NCI-H345 (cell line): ENCODE measurements around the gene PCSK2.
A peak's percentile ranks its signal among the peaks of the same experiment; 100 is the strongest.

Source experiments
- DNase-seq: peaks from one replicate; lab custom pipeline; 2025; lab: John Stamatoyannopoulos, UW

Gene PCSK2

DNA sequence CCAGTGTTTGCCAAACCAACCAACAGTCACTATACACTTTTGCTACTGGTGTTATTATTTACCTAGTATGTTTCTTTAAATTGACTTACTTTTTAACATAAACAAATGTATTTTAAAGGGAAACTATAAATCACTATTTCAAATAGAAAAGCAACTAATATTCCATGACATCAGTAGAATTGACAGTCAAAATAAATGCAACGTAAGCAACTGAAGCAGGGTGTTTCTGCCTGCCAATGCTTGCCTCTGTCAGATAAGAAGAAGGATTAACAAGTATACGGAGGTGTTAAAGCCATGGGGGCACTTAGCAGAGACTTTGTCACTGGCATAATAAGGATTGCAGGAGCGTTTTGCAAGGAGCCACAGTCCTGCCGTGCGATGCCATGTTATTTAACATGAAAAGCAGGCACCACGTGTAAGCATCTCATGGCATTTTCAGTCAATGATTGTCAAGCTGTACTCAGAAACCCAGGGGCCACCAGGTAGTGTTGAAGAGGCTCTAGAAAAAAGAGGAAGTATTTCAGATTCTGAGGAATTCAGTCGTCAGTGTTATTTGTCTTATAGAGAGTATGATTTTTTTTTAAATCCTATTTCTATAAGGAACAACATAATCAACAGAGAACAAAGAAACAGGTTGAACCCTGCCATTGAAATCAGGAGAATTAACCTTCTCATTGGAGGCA is 172.6 kb downstream of the PCSK2 start:
- no peak for DNase-seq

DNA sequence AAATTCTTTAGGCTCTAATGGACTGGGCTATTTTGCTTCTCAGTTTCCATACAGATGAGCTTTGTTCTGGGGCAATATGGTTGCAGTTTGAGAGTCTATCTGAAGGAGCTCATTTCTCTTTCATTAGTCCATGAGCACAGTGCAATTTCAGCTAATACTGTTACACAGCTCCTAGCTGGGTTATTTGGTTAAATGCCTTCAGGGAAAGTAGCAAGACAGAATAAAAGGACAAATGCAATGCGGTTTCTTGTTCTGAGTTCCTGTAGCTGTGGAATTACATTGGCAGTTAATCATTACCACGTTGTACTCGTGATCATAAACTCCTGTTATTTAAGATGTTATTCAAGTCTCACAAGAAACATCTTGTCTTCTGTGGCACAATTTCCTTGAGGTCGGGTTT is 176.6 kb downstream of the PCSK2 start:
- no peak for DNase-seq

DNA sequence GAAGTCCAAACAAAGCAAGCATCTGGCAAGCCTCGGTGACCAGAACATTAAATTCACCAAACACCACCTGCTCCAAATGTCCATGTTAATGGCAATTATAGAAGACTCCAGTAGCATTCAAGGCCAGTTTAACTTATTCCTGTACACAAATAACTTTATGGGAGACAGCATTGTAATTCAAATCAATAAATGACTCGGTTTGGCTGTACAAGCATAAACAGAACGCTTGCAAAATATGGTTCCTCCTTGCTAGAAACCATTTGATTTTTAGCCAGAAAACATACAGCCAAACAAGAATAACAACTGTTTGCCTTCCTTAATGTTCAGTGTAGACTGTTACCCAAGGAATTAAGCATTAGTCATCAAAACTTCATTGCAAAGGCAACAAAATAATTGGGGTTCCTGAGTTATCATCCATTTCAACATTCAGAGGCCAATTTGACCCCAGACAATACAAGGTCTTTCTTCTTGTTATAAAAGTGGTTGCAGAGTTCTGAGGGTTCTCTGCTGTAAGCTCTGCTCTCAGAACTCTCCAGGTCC is 179.3 kb downstream of the PCSK2 start:
- no peak for DNase-seq

DNA sequence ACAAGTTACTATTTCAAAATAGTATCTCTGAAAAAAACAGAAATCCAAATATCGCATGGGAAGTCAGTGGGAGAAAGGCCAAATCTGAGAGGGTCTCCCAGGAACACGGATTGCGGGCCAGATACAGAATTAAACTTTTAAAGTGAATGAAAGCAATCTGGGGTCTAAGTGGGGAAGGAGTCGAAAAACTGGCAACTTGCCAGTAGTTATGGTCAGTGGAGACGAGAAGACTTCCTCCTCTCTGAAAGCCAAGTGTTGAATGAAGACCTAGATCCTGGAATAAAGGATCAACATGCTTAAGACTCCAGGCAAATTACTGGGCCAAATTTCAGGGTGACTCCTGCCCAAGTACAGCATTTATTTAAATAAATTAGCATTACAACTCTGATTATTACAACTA is 180.7 kb downstream of the PCSK2 start:
- no peak for DNase-seq

DNA sequence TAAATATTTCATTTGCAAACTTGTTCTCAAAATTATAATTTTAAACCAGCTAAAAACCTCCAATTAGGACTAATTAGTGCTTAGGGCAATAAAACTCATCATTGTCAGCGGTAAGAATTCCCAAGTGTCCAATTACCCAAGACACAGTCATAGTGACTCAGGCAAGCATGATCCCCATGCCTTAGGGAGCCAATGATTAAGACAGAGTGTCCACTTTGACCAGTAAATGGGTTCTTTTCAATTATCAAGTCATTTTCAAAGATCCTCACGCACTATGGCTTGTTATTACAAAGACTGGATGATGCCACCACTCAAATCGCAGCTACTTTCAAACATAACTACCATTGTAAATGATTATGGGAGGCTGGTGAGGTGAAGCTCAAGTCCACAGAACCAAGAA is 190.4 kb downstream of the PCSK2 start:
- no peak for DNase-seq

DNA sequence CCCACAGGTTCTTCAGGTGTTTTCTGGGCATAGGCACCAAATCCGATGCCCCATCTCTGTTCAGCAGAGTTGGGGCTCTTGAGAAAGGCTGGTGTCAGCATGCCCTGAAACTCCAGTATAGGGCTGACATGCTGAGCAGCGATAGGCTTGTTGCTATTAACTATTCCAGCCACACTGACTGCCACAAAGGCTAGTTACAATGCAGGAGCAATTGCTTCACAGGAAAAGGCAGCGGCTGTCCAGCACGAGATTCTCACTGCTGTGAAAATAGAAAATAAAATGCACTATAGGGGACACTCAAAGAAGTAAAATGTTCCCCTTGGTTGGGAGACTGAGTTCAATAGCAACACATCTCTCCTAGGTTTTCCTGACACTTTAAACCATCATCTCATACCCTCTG is 191.9 kb downstream of the PCSK2 start:
- DNase-seq: peak; percentile 80

DNA sequence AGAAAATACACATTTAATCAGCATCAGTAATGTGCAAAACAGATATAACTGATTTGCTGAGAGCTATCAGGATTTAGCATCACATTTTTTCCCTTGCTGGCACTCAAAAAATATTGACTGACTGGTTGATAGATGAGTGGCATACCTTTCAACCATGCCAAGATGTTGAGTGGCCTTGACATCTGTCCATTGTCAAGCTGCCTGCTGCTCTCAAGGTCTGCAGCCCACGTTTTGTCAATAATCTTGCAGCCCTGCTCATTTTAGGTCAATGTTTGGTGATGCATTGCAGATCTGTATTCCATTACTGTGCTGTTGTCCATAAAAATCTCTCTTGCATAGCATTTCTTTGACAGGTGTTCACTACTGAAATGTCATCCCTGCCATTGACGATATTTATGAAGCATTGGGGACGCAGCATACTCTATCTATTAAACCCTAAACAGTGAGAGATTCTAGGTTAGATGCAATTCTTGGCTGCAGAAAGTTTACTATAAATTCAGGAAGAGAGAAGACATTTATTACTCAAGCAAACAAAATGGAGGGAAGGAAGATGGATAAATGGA is 192.7 kb downstream of the PCSK2 start:
- peak; percentile 36 for DNase-seq

DNA sequence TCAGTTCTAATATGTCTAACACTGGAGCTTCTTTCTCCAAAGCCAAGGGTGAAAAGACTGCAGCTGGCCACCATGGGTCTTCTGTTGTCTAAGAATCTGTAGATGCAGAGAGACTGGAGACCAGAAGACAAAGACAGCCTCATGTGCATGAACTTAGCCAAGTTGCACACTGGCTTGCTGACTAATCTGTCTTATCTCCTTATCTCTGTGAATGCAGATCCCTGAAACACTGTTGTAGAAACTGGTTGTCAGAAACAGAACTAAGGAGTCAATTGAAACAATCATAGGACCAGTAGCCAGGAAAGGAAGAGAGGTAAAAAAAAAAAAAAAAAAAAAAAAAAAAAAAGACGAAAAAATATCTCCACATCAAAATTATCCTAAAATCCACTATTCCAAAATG is 194.7 kb downstream of the PCSK2 start:
- DNase-seq: no peak

DNA sequence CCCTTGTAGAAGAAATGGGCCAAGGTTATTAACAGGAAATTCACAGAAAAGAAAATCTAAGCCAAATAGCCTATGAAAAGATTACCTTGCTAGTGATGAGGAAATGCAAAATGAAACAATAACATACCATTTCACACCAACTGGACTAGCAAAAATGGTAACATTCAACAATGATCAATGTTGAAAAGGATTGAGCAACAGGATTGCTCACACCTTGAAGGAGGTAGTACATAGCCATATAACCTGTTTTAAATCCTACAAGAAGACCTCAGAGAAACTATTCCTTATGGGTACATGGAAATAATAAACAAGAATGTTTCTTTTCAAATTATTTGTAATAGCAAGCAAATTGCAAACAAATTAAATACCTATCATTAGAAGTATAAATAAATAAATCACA is 196.9 kb downstream of the PCSK2 start:
- no peak for DNase-seq

DNA sequence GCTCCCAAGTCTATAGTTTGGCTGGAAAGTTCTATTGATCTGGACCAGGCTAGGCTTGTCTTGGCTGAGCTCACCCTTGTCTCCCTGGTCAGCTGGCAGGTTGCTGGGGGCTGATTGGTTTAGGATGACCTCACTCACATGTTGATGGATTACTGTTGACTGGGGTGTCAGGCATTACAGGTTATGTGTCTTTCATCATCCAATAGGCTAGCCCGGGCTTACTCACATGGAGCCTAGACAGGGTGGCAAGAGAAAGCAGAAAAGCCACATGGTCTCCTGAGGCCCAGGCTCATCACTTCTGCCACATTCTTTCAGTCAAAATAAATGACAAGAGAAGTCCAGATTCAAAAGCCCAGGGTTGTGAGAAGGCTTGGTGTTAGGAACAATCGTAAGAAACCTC is 200.8 kb downstream of the PCSK2 start:
- no peak for DNase-seq

DNA sequence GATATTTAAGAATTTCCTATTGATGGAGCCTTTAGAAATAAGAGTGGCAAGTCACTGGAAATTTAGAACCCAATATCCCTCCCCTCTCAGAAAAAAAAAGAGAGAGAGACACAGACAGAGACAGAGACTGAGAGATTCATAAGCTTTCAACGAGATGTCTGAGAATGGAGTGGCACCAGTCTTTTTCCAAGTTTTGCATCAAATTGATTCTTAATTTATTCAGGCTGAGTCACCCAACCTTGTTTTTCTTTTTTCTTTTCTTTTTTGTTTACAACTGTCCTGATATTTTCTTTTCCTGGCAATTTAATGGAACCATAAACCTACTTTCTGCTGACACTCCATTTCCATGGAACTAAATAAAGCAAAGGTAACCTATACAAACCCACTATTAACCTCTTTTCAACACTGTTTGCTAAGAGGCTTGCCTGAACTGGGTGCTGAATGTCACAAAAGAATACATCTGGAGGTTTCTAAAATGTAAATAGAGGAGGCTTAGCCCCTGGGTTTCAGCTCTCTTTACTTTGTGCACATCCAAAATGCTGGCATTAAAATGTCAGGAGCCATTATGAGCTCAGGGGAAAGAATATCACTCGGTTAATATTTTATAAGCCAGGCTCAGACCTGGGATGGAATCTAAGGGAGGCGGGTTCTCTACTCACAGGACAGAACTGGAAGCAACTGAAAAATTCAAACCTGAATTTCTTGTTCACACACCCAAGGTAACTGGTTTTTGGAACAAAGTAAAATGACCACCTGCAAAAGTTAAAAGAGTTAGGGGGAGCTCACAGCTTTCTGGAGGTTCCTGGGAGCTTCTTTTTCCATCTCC is 203.5 kb downstream of the PCSK2 start:
- peak; percentile 95 for DNase-seq

DNA sequence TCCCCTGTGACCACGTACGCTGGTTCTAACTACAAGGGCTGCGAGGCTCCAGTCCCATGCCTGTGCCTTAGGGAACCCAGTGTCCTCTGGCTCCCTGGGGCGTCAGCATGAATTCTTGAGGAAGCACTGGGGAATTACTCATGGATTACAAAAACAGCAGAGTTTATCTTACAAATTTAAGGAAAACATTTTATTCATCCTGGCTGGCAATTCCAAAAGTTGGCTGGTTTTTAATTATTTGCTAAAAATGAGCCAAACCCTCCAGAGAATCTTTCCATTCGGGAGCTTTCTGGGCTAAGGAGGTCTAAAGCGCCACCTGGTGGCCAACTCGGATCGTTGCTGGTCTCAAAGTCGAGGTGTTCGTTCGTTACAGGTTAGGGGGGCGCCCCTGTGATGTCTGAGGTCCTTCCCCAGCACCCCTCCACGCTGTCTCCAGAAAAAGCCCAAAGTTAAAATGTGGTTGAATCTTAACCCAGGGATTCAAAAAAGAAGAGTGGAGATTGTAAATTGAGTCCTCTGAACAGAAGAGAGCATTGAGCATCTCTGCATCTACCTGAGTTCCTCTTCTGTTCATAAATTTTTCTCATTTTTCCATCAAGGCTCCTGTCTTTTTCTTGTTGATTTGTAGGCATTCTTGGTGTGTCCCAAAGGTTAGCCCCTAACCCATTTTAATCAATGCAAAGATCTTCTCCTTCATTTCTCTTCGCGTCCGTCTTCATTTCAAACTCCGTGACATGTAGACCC is 205.0 kb downstream of the PCSK2 start:
- DNase-seq: peak; percentile 75

DNA sequence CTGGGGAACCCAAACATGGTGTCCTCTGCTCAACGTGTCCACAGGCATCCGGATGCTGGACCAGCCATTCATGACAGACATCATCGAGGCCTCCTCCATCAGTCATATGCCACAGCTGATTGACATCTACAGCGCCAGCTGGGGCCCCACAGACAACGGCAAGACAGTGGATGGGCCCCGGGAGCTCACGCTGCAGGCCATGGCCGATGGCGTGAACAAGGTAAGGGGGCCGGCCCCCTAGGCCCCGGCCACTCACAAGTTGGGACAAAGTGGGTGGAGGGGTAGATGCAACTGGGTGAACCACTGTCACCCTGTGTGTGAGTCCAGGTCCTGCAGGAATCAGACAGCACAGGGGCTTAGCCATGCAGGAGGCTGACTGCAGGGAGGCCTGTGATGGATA is 209.8 kb downstream of the PCSK2 start:
- no peak for DNase-seq

DNA sequence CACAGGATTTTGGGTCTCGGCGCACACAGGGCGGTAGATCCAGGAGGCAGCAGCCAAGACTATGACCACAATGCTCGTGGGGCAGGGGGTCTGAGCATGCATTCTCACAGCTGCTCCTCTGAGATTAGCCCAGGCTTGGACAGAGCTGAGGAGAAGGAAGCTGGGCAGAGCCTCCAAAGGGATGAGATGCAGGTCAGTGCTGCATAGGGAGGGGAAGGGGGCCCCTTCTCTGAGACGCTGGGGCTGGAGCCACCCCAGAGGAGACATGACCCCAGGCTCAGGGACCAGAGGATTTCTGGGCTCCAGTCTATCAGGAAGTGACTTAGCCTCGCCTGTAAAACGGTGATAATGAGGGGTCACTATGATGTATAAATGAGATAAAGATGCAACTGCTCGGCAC is 210.4 kb downstream of the PCSK2 start:
- DNase-seq: no peak

DNA sequence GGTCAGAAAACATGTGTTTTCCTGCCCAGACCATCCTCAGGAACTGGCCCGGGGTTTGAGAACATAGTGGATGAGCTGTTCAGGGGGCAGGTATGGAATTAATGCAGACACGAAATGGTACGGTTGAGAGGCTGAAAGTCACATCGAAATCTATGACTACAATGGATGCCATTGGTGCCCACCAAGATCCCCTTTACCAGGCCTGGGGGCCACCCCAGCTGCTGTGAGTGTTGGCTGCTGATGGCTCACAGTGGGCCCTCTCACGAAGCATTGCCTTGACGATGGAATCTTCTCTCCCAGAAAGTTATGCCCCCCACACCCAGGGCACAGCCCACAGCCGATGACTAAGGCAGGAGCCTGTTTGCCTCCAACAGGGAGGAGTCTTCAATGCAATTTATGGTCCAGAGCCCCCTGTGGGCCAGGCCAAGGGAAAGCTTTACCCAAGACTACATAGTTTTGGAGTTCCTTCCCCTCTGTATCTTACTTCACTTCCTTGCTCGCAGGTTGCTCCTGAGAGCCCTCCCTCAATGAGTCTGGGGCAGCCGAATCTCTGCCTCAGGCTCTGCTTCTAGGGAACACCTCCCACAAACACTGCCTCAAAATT is 211.7 kb downstream of the PCSK2 start:
- DNase-seq: no peak

DNA sequence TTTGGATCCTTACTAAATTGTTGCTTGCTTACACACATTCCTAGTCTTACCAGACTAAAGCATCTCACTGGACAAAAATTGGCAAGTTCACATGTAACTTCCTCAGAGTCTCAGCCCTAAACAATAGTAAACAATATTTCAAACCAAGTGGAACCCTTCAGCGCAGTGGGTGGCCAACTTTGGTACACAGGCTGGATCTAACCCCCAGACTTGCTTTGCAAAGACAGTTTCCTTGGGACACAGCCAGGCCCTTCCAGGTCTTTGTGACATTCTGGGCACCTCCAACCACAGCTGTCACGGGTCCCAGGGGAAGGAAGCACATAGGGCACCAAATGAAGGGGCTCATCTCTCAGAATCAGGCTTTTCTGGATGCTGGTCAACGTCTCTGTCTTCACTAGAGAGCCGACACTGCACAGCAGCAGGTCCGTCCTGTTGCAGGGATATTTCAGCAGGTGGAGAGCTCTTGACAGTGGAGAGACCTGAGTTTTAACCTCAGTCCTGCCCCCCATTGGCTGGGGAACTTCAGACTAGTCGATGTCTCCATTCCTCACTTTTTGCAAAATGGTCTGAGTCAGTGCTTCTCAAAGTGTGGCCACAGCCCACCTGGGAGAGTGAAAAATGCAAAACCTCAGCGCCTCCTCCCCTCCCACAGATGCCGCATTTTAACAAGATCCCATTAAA is 212.9 kb downstream of the PCSK2 start:
- DNase-seq: no peak

DNA sequence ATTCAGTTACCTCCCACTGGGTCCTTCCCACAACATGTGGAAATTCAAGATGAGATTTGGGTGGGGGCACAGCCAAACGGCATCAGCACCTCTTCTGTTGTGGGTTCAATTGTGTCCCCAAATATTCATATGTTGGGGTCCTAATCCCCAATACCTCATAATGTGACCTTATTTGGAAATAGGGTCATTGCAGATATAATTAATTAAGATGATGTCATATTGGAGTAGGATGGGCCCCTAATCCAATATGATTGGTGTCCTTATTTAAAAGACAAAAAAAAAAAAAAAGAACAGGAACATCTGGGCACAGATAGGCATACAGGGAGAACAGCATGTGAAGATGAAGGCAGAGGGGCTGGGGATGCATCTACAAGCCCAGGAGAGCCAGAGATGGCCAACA is 214.9 kb downstream of the PCSK2 start:
- no peak for DNase-seq

DNA sequence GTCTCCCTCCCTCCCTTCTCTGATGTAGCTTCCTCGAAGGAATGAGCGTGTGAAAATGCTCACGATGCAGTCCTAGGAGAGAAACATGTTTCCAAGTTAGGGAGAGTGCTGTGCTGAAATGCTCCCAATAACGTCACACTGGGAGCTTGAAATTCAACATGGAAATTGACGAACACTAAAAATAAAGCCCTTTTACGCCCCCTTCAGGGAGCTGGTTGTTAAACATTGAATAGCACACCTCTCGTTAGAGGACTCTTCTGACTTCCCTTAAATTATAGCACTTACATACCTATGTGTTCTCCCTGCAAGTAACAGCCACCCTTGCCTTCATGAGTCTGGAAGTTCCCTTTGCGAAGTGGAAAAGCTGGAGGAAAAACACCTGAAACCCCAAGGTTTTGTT is 215.7 kb downstream of the PCSK2 start:
- DNase-seq: no peak

DNA sequence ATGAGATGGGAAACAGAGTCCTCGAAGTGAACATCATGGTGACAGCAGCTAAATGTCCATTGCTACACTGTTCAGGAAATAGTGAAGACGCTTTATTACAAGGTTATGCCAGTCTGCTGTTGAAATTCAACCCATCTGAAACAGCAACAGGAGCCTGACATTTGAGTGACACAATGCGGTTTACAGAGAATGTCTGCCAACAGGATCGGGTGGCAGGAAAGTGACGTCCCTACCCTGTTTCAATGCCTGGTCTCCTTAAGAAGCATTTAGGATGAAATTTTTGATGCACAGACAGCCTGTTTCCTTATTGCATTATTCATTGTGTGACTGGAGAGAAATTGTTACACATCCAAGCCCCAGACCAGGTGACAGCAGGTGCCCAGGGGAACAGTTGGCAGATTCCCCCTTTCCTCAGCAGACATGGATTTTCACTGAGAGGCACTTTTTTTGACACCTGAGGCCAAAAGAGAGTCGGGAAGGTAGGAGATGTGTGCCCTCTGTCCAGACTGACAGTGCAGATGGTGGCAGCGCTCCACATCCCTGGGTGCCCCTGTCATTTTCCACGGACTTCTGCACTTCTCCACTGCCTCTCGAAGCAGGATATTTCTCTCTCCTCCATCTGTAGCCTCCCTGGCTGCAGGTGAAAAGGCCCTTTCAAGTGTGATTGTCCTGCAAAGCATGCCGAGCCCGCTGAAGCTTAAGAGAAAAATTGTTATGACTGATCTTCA is 216.5 kb downstream of the PCSK2 start:
- no peak for DNase-seq

DNA sequence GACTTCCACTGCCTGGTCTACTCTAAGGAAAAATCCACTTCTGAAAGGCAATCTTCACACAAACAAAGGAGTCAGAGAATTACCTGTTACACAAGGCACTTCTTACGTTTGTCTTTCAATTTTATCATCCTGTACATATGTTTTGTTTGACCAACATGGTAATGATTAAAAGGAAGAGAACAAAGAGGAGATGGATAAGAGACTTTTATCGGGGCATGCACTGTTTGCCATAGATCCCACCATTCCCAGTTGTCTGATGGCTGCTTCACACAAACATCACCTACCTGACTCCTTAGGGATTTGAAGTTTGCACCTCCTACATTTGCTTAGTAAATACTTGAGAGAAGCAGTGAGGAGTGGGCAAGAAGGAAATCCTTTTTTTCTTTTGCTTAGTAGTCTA is 217.3 kb downstream of the PCSK2 start:
- no peak for DNase-seq

DNA sequence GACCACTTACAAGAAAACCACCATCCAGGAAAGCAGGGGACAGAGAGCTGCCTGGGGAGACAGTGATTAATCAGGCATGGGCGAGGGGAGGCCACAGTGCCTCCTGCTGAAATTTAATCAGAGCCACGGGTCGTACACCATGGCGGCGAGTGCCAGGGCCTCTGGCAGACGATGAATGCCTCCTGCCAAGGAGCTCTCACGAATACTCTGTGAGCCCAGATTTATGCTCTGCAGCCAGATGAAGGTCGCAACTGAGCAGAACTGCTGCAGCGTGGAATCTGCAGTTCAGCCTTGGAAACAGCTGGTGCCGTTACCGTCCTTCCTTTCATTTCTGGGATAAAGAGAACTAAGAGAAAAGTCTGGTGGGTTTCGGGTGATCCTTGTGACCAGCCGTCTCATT is 218.7 kb downstream of the PCSK2 start:
- DNase-seq: no peak
